ENCODE data around the gene TMEM132C.

Gene TMEM132C

DNA sequence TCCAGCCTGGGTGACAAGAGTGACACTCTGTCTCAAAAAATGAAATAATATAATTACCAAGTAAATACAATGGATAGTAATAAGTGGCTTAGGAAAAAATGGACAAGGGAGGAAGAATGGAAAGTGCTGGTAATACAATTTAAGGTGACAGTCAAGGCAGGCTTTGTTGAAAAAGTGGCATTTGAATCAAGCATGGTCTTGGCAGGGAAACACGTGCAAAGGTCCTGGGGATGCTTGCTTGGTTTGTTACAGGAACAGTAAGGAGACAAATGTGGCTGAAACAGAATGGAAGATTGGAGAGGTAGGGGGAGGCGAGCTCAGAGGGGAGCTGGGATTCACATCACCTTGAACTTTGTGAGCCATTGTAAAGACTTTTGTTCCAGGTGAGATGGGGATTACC is 153.2 kb downstream of the TMEM132C start:
- DNase-seq (ENCODE audit: low read depth in 2 of 2) = no peak

DNA sequence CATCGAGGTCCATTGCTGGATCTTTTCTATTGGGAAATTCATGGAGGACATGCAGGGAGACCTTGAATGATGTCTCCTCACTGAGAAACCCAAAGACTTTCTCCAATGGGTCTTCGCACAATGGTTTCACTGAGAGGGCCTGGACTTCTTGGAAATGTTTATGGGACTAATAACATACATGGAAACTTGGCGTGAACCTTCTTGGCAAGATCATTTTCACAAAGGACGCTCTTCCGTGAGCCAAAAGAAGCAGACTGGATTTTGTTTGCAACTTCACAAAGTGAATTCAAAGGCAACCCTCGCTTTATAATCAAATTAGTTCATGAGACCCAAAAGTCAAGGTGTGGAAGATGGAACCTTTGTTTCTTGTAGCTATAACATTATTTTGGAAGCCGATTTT is 154.4 kb downstream of the TMEM132C start:
- DNase-seq (ENCODE audit: low read depth in 2 of 2) = no peak

DNA sequence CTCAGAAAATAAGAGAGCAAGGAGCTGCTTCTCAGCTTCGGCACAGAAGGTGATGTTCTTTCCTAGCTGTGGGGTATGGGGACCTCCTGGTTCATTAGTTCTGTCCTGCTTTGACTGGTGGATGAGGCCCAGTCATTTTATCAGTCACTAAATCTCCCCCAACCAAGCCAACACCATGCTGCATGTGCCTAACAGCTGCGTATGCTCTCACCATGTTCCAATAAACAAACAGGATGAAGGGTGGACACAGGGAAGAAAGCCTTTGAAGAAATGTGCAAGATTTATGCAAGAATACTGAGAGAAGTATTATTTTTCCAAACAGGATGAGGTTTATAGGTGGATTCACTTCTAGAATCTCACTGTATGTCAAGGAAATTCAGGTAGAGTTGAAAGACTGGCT is 156.2 kb downstream of the TMEM132C start:
- no peak for DNase-seq (ENCODE audit: low read depth in 2 of 2)

DNA sequence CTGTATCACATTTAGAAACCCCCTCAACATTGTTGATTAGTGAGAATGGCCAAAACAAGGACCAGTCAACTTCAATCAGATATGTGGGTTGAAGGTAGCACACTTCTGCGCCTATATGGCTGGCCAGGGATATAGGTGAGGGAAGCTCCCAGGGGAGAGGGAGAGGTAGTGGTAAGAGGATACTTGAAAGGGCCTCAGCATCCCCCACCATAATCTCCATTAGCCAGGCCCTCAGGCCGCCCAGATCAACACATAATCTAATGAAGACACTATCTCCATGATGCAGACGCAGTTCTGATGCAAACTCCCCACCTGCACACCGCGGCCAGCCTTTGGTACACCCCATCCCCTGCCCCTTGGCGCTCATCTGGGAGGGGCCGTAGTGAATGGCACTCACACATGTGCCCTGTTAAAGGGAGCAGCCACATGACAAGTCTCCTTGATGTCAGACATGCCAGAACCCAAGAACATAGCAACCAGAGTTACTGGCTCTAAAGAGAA is 158.0 kb downstream of the TMEM132C start:
- DNase-seq (ENCODE audit: low read depth in 2 of 2) = no peak

DNA sequence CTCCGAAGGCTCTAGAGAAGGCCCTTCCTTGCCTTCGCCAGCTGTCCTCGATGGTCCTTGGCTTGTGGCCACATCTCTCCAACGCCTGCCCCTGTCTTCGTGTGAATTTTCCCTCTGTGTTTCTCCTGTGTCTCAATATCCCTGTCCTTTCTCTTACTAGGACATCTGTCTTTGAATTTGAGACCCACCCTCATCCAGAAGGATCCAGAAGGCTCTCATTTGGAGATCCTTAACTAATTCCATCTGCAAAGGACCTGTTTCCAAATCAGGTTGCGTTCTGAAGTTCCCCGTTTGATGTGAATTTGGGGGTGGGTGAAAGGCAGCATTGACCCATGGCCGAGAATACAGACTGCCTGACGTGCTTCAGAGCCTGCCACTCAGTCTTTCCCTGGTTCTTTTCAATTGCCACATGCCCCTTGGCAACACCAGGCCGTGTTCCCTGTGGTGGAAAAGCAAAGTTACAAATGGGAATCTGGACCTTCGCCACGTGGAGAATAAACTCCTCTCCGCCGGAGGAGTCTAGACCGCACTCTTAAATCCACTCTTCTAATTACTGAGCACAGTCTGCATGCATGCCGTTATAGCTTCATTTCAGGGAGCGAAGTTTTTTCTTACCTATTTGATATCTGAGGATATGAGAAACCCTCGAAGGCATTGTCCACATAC is 158.8 kb downstream of the TMEM132C start:
- DNase-seq (ENCODE audit: low read depth in 2 of 2) = no peak

DNA sequence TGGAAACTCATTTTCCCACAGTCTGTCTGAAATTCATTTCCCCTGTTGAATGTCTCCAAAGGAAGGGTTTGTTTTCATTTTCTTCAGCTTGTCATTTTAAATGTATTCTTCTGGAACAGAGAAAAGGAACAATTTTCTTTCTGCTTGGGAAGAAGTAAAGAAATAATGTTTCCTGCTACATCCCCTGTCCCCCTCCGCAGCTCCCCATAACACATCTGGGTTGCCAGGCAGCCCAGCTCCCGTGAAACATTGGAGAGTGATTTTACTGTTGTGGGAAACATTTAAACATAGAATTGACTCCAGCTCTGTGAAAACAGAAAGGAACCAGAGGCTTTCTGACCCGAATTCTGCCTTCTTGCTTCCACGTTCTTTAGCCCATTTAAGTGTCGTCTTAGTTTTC is 159.5 kb downstream of the TMEM132C start:
- no peak for DNase-seq (ENCODE audit: low read depth in 2 of 2)

DNA sequence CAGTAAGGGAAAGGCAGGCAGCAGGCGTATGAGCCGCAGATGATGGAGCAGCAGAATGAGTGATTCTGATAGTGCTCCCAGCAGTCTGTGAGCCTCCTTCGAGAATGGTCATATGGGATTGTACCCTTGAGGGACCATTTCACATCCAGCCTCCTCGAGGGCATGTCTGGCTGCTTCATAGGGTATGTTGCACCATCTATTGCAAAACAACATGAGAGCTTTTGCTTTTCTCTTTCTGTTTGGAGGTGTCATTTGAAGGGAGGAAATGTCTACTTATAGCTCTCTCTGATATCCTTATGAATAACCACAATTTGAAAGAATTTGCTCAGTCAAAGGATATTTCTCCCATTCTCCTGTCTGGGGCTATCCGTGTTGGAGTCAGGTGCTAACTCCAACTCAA is 172.8 kb downstream of the TMEM132C start:
- no peak for DNase-seq (ENCODE audit: low read depth in 2 of 2)

DNA sequence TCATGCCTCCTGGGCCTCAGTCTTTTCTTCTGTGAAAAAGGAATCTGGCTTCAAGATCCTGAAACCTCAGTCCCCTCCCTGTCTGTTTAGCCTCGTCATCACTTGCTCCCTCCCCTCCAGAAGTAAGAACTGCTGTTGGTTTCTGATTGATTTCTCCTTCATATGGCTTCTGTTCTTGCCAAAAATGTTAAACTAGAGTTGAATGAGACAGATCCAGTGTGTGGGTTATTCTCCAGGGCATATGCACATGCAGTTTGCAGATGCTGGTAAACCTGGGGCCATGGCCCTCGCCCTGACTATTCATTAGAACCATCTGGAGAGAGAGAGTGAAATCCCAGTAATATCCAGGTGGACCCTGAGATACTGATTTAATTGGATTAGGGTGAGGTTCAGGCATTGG is 175.1 kb downstream of the TMEM132C start:
- DNase-seq (ENCODE audit: low read depth in 2 of 2) = no peak

DNA sequence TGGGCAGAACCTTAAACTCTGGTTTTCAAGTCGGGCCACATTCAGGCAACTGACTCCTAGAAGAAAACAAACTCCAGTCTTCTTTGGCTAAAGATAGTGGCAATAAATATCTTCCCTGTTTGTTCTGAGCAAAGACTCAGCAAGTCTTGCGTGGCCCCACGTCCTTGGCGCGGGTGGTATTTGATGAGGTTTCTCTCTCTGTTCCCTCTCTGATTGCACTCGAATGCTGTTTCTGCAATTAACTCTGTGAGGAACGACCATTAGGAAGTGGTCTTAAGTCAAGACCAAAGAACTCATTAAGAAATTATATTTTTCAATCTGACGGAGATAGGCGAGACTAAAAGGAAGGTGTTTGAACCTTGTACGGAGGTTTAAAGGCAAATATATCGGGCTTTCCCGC is 177.6 kb downstream of the TMEM132C start:
- DNase-seq (ENCODE audit: low read depth in 2 of 2) = no peak

DNA sequence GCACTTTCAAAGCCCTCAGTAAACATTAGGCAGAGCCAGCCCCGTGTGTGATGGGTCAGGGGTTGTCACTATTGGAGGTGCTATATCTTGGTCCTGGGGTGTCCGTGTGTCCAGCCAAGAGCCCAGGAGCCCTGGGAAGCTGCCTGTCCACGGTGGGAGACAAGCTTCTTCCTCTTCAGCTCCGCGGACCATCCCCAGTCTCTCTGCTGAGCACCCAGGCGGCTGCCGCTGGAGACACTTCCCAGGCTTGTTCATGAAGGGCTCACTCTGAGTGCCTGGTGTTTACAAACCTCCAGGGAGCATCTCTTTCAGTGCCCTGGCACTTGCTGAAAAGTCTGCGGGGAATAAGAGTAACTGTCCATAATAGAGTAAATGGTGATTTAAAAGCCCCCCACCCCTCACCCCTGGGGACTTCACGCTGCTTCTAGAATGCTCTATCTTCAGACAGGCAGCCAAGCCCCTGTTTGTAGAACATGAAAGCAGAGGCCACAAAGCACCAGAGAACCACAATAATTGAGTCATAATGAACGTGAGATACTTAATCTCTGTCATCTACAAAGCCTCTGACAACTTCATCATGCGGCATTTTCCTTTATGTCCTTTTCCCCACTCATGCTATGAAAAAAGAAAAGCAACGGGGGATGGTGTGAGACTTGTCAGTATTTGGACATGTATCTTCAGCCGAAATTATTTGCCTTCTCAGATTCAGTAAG is 178.6 kb downstream of the TMEM132C start:
- no peak for DNase-seq (ENCODE audit: low read depth in 2 of 2)

DNA sequence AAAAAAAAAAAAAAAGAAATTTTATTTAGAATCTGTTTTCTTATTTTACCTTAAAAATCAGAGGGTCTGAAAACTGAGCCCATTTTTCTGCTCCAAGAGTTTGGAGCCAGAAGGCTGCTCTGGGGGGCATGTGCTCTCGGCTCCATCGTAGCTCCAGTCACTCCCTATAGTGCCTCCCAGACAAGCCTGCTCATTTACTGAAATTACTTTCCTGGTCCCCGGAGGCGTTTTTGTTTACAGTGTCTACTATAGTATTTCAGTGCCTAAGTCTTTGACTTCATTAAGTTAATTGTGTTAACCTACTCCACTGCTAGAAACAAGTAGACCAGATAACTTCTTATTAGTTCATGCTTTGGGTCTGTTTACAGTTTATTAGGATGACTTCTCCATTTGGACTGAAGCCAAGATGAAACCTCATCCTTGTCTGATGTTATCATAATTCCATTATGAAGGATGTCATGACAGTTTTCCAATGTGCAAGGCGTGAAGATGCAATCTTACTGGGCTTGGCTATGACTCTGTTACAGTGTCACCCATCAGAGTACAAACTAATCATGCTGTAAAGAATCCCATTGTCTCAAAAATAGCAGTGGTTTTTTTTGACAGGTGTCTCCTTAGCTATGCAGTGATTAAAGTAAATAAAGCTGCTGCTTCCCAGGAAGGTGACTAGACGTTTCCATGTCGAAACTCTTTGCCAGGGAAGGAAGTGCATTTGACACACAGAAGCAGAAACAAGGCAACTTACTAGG is 182.3 kb downstream of the TMEM132C start:
- DNase-seq (ENCODE audit: low read depth in 2 of 2) = no peak

DNA sequence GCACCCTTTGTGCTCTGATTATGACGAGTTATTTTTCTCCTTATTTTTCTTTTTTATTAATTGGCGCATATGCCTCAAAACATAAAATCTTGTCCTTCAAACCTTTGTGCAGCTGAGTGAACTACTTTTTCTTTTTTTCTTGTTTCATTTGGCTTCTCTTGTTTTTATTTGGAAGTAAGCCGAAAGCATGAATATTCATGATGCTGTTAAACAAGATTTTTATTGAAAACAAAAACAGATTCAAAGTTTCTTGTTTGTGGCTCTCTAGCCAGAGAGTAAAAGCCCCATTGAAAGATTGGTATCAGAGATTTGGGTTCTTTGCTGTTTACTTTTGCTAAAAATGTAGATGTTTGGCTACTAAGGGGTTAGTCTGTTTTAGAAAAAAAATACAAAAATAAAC is 183.8 kb downstream of the TMEM132C start:
- no peak for DNase-seq (ENCODE audit: low read depth in 2 of 2)

DNA sequence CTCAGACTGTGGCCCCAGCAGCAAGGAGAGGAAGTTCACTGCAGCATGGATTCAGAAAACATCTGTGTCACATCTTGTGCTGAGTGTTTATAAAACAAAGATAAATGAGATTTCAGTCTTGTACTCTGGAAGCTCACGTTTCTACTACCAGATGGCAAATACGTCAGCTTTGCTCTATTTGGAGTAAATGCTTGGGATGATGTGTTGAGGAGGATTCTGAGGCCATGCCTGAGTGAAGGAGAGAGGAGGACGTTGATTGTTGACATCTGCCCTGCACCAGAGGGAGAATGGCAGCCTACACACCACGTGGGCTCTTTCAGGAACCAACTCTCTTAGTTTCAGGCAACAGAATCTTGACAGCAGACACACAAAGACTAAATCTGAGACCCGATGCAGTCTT is 188.9 kb downstream of the TMEM132C start:
- DNase-seq (ENCODE audit: low read depth in 2 of 2) = no peak

DNA sequence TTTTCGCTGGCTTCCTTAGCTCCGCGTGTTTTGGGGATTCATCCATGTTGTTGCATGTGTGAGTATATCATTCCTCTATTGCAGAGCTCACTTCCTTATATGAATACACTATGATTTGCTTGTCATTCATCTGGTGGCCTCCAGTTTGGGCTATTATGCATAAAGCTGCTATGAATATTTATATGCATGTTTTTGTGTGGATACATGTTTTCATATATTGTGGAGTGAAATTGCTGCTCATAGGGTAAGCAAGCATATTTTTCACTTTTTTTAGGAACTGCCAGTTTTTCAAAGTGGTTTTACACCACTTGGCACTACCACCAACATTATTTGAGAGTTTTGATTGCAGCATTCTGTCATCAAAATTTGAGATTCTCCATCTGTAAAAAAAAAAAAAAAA is 190.0 kb downstream of the TMEM132C start:
- DNase-seq (ENCODE audit: low read depth in 2 of 2) = no peak

DNA sequence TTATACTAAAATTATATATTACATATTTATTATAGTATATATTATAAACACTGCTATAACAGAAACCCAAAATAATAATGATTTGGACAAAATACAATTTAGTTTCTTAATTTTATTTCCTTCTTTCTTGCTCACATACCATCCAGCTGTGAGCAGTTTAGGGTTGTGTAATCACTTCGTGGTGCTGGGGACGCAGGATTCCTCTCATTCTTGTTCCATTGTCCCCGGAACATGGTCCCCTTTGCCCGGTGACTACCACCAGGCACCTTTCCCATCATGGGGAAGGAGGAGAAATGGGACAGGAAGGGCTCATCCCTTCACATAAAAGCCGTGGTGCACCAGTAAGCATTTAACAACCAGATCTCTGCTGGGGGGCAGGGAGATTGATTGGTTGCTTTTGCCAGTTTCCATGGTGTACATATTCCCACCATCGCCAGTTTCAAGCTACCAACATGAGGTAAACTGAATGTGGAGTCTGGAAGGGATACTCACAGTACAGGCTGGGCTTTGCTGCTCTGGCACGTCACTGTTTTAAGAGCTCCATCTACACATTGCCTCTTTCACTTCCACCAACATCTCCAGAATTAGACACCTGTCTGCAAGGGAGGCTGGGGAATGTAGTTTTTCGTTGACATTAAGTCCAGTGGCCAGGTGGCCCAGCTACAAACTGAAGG is 191.5 kb downstream of the TMEM132C start:
- DNase-seq (ENCODE audit: low read depth in 2 of 2) = no peak

DNA sequence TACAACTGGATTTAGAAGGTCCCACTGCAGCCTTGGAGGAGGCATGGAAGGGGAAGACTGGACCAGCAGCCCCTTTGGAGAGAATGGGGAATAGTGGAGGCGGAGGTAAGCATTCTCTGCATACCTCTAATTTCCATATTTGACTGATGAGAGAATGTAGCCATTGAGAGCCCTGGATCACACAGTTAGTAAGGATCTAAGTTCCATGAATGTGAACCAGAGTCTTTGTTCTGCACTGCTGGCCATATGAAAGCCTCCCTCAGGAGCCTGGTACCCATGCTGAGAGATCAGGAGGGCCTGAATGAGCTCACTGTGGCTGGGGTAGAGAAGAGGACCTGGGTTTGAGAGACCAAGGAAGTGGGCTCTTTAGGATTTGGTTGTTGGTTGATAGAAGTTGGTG is 192.1 kb downstream of the TMEM132C start:
- no peak for DNase-seq (ENCODE audit: low read depth in 2 of 2)

DNA sequence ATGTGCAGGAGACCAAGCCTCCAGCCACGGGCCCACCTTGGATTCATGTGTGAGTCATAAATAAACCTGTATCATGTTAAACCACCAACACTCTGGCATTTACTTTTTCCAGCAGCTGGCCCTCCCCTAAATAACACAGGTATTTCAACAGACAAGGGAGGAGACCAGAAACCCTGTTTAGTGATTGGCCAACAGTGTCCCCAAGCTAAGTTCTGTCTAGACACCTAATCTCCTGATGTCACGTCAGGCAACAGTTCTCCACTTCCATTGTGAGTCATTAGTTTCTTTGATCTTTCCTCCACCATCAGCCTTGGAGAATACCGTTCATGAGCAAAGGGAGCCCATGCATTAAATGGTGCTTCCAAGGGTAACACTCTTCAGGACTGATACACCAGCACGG is 196.9 kb downstream of the TMEM132C start:
- DNase-seq (ENCODE audit: low read depth in 2 of 2) = no peak

DNA sequence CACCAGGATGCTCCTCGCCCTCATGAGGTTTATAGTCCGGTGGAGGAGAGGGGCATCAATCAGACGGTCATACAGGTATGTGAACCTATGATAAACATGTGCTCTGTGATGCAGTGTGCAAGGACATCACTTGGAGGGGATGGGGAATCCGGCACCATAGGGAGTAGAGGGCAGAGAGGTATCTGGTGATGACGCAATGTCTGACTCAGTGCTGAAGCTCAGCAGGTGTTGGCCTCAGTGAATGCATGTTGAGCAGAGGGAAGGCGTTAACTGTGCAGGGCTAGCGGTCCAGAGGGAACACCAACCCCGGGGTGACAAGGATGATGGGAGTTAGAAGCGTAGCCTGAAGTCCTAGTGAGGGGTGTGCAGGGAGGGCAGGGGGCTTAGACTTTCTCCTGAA is 200.9 kb downstream of the TMEM132C start:
- DNase-seq (ENCODE audit: low read depth in 2 of 2) = no peak

DNA sequence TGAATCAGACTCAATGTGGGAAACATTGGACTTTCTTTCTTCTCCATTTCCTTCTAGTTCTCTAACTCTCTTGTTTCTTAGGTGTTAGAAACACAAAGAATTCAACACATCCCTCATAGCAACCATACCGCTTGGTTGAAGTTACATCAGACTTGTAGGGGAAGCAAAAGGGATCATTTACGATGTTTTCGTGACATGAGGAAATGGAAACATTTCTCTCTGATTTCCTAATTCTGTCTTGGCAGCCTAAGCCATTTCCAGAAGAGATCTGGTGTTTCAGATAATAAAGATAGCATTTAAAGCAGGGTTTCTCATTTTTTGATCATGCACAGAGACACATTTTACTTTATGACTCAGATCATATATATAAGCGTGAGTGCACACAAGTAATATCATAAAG is 202.0 kb downstream of the TMEM132C start:
- DNase-seq (ENCODE audit: low read depth in 2 of 2) = no peak

DNA sequence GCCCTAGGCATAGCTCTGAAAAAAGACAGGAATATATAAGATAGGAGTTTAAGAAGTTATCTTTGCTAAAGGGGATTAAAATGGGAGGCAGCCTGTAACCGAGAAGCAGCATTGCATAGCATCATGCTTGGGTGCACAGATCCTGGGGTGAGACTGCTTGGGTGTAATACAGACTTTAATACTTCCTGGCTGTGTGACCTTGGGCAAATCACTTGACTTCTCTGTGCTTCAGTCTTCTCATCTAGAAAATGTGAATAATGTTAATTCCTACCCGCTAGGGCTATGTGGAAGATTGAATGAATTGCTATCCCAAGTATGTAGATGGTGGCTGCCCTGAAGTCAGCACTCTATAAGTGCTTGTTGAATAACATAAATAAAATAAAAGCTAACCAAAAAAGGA is 204.5 kb downstream of the TMEM132C start:
- DNase-seq (ENCODE audit: low read depth in 2 of 2) = no peak

DNA sequence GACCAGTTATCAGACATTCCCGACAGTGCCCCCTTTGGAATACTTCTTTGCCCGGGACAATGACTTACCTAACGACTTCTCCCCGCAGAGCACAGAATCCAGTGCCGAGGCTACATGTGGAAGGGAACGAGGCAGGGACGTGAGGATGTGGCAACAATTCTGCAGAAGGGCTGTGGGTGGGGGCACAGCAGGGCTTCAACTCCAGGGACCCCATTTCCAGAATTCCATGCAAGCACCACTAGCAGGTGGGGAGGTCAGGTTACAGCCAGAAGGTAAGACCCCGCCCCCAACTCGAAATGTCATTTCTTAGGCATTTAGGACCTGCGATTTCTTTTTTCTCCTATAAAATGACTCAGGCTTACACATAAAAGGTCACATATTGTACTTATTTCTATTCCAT is 207.9 kb downstream of the TMEM132C start:
- no peak for DNase-seq (ENCODE audit: low read depth in 2 of 2)

DNA sequence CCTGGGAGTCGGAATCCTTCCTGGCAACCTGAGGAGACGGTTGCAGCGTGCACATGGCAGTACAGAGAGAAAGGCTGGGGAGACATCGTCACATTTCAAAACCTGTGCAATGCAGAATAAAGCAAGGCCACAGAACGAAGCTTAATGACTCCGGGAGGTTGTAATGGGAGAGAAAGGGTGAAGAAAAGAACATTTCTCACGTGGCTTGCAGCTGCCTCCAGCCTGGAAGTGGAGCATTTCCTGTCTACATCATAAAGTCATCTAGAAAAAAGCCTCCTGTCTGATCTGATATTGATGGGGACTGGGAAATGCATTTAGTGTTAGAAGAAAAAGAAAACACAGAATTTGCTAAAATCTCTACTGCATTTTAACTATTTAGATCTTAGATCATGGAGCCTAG is 209.3 kb downstream of the TMEM132C start:
- no peak for DNase-seq (ENCODE audit: low read depth in 2 of 2)
